Thyroid gland (tissue), 4 donors: Measurements from ENCODE around the gene FIBCD1.

ENCODE experiments used
- CTCF ChIP-seq, 6 experiments: fragments of 200-600 bp in 3 of 6; fragments of 450-650 bp in 3 of 6; sonication (generic) in 3 of 6; IDR thresholded peaks; one replicate each; pipeline ENCODE4 v1.5.1; 2016 to 2019; ENCODE audit warnings: antibody characterized with exemption in 6 of 6, mild to moderate bottlenecking in 2 of 6, inconsistent platforms in 1 of 6, moderate library complexity in 1 of 6
- POLR2A ChIP-seq, 2 donors: fragments of 450-650 bp; IDR thresholded peaks; one replicate each; pipeline ENCODE4 v1.6.1; 2017; ENCODE audit warnings: antibody characterized with exemption in 2 of 2, mild to moderate bottlenecking in 2 of 2, moderate library complexity in 1 of 2

GRCh38 chr9:130908146-130908877, 30.7 kb downstream of the FIBCD1 start:
- TF ChIP-seq CTCF (IDR thresholded peaks at IDR 0.05) (no peak), POLR2A (IDR thresholded peaks at IDR 0.05) (no peak)
